Measurements from ENCODE around the gene EDIL3. TPM values are rescaled to one million over a fixed set of nuclear protein-coding genes. Genes with fewer than 3 reads are reported as not detected.

Gene EDIL3
- total RNA-seq = not detected in 2 replicates

DNA sequence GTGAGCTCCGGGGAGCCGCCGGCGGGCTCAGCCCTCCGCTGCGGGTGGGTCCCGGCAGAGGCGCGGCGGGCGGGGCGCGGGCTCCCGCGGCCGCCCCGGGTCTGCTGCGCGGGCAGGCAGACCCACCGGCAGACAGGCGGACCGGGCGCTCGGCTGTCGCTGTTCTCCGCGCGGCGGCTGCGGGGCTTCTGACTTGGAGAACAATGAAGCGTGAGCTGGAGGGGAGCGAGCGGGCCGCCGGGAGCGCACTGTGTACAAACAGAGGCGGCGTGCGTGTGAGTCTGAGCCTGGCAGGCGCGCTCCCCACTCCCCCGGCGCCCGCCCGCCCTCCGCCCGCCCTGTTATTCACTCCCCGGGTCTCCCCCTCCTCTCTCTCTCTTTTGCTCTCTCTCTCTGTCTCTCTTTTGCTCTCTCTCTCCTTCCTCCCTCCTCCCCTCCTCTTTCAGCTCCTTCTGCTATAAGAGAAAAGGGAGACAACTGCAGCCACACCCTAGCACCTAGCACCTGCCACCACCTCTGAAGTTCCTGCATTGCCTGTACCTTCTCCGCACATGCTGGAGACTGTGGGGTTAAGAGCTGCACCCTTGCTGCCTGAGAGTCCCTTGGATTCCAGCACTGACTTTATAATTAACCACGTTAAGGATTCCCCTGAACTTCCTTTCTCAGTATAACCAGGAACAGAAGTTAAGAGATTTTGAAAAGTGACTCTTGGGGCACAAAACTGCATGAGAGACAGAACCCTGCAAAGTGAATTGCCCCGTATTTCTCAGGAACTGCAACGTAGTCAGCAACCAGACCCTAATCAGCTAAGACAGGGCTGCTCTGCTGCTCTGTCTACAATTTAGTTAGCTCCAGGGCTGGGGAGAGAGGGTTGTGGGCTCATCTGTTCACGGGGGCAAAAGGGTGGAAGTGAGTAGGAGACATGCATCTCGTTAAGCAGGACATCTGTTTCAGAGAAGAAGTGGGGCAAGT is at the start of gene EDIL3:
TSS of gene EDIL3 (minus strand) at position 277 of the 972 bp plus-strand sequence. CDS start 506 bp downstream, outside the sequence.
- intact Hi-C loops (cut with micrococcal nuclease) = no loop called here

DNA sequence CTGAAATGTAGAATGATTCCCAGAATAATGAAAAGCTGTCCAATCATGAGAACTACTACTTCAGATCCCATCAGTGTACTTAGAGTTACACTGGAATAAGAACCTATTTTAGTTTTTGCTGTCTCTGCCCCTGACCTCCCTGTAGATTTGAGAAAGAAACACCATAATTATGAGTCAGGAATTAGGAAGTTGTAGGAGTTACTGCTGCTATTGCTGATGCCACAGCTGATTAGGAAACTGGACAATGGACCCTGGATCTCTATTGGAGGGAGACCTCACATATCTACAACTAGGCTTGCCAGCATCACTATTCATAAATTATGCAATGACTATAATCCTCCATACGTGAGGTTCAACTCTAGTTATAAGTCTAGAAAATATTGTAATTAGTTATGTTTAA is 48.8 kb upstream of the EDIL3 start:
- no peak overlapping the region for H3K27ac Mint-ChIP-seq
- H3K4me1 Mint-ChIP-seq (ENCODE audit: low read depth) = no peaks in the 10 kb centered on the region
- H3K9me3 Mint-ChIP-seq = no peaks in the 10 kb centered on the region
- H3K4me3 Mint-ChIP-seq = no peak overlapping the region
- H3K27me3 Mint-ChIP-seq (ENCODE audit: insufficient read depth) = no peaks in the 10 kb centered on the region
- DNase-seq (ENCODE audit: low spot score) = no peak
- no peaks in the 10 kb centered on the region for H3K36me3 Mint-ChIP-seq (ENCODE audit: low read depth)
- intact Hi-C loops (cut with micrococcal nuclease) = no loop called here

More for the DNA sequence above, at the start of gene EDIL3:
- no peaks in the 10 kb centered on the region for H3K9me3 Mint-ChIP-seq
- peaks cover 39% of the 10 kb centered on the region for H3K27me3 Mint-ChIP-seq (ENCODE audit: insufficient read depth)
- H3K36me3 Mint-ChIP-seq (ENCODE audit: low read depth) = no peaks in the 10 kb centered on the region
- H3K4me3 Mint-ChIP-seq = no peak within 1 kb of the TSS
- no peak within 1 kb of the TSS for H3K27ac Mint-ChIP-seq
- peaks cover 11% of the 10 kb centered on the region for H3K4me1 Mint-ChIP-seq (ENCODE audit: low read depth)
- DNase-seq (ENCODE audit: low spot score) = no peak

- intact Hi-C loops (cut with micrococcal nuclease) = no loop called here
- Mint-ChIP-seq H3K27me3 (ENCODE audit: insufficient read depth) (no peaks in the 10 kb centered on the region), H3K9me3 (no peaks in the 10 kb centered on the region), H3K27ac (no peak overlapping the region), H3K4me1 (ENCODE audit: low read depth) (no peaks in the 10 kb centered on the region), H3K4me3 (no peak overlapping the region), H3K36me3 (ENCODE audit: low read depth) (no peaks in the 10 kb centered on the region)
- no peak for DNase-seq (ENCODE audit: low spot score)
Observed at GRCh38 chr5:84430863-84431663, 46.4 kb upstream of the EDIL3 start.

- intact Hi-C loops (cut with micrococcal nuclease) = no loop called here
- Mint-ChIP-seq H3K9me3 (no peaks in the 10 kb centered on the region), H3K27me3 (ENCODE audit: insufficient read depth) (no peaks in the 10 kb centered on the region), H3K36me3 (ENCODE audit: low read depth) (no peaks in the 10 kb centered on the region), H3K4me1 (ENCODE audit: low read depth) (no peaks in the 10 kb centered on the region), H3K4me3 (no peak overlapping the region), H3K27ac (no peak overlapping the region)
- DNase-seq (ENCODE audit: low spot score) = no peak
Observed at GRCh38 chr5:84430079-84430478, 45.4 kb upstream of the EDIL3 start.

GRCh38 chr5:84425365-84425881 is 40.7 kb upstream of the EDIL3 start:
- intact Hi-C loops (cut with micrococcal nuclease) = no loop called here
- Mint-ChIP-seq H3K4me3 (no peak overlapping the region), H3K36me3 (ENCODE audit: low read depth) (no peaks in the 10 kb centered on the region), H3K9me3 (no peaks in the 10 kb centered on the region), H3K27ac (no peak overlapping the region), H3K27me3 (ENCODE audit: insufficient read depth) (no peaks in the 10 kb centered on the region), H3K4me1 (ENCODE audit: low read depth) (no peaks in the 10 kb centered on the region)
- DNase-seq (ENCODE audit: low spot score) = no peak

- Mint-ChIP-seq H3K4me1 (ENCODE audit: low read depth) (no peaks in the 10 kb centered on the region), H3K9me3 (peaks cover 3% of the 10 kb centered on the region), H3K36me3 (ENCODE audit: low read depth) (no peaks in the 10 kb centered on the region), H3K27me3 (ENCODE audit: insufficient read depth) (no peaks in the 10 kb centered on the region), H3K4me3 (no peak overlapping the region), H3K27ac (no peak overlapping the region)
- intact Hi-C loops (cut with micrococcal nuclease) = no loop called here
- DNase-seq (ENCODE audit: low spot score) = no peak
Observed at GRCh38 chr5:84419742-84420141, 35.1 kb upstream of the EDIL3 start.

DNA sequence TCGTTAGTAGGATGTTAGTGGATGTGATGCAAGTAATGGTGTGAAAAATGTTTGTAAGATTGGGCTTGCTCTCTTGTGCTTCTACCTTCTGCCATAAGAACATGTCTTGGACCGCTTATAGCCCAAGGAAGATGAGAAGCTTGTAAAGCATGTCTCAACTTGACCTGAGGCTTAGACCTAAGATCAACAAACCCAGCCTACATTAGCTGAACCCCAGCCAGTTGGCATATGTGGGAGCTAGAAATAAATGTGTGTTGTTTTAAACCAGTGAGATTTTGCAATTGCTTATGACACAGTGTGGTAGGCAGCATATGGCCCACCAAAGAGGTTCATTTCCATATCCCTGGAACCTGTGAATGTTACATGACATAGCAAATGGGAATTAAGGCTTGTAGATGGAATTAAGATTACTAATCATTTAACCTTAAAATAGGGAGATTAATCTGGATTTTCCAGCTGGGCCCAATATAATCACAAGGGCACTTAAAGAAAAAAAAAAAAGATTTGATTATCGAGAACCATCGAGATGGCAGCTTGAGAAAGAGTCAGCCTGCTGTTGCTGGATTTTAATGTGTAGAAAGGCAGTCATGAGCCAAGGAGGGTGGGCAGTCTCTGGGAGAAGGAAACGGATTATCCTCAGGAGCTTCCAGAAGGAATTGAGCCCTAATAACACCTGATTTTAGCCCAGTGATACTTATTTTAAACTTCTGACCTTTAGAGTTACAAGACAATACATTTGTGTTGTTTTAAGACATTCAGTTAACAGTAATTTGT is 27.3 kb upstream of the EDIL3 start:
- no peak overlapping the region for H3K4me3 Mint-ChIP-seq
- DNase-seq (ENCODE audit: low spot score) = no peak
- intact Hi-C loops (cut with micrococcal nuclease) = no loop called here
- no peaks in the 10 kb centered on the region for H3K9me3 Mint-ChIP-seq
- H3K4me1 Mint-ChIP-seq (ENCODE audit: low read depth) = no peaks in the 10 kb centered on the region
- no peak overlapping the region for H3K27ac Mint-ChIP-seq
- H3K36me3 Mint-ChIP-seq (ENCODE audit: low read depth) = no peaks in the 10 kb centered on the region
- no peaks in the 10 kb centered on the region for H3K27me3 Mint-ChIP-seq (ENCODE audit: insufficient read depth)

- Mint-ChIP-seq H3K9me3 (no peaks in the 10 kb centered on the region), H3K4me3 (no peak overlapping the region), H3K4me1 (ENCODE audit: low read depth) (no peaks in the 10 kb centered on the region), H3K27me3 (ENCODE audit: insufficient read depth) (no peaks in the 10 kb centered on the region), H3K36me3 (ENCODE audit: low read depth) (no peaks in the 10 kb centered on the region), H3K27ac (no peak overlapping the region)
- intact Hi-C loops (cut with micrococcal nuclease) = no loop called here
- no peak for DNase-seq (ENCODE audit: low spot score)
Observed at GRCh38 chr5:84406111-84406510, 21.4 kb upstream of the EDIL3 start.

GRCh38 chr5:84403773-84404172 is 19.1 kb upstream of the EDIL3 start:
- no peak overlapping the region for H3K27ac Mint-ChIP-seq
- no peaks in the 10 kb centered on the region for H3K9me3 Mint-ChIP-seq
- no peak overlapping the region for H3K4me3 Mint-ChIP-seq
- H3K36me3 Mint-ChIP-seq (ENCODE audit: low read depth) = no peaks in the 10 kb centered on the region
- intact Hi-C loops (cut with micrococcal nuclease) = no loop called here
- no peaks in the 10 kb centered on the region for H3K4me1 Mint-ChIP-seq (ENCODE audit: low read depth)
- H3K27me3 Mint-ChIP-seq (ENCODE audit: insufficient read depth) = no peaks in the 10 kb centered on the region
- DNase-seq (ENCODE audit: low spot score) = no peak

- no peak overlapping the region for H3K27ac Mint-ChIP-seq
- H3K27me3 Mint-ChIP-seq (ENCODE audit: insufficient read depth) = no peaks in the 10 kb centered on the region
- H3K4me1 Mint-ChIP-seq (ENCODE audit: low read depth) = no peaks in the 10 kb centered on the region
- intact Hi-C loops (cut with micrococcal nuclease) = no loop called here
- no peaks in the 10 kb centered on the region for H3K36me3 Mint-ChIP-seq (ENCODE audit: low read depth)
- no peaks in the 10 kb centered on the region for H3K9me3 Mint-ChIP-seq
- H3K4me3 Mint-ChIP-seq = no peak overlapping the region
- DNase-seq (ENCODE audit: low spot score) = no peak
Observed at GRCh38 chr5:84397385-84397784, 12.7 kb upstream of the EDIL3 start.

- no peaks in the 10 kb centered on the region for H3K36me3 Mint-ChIP-seq (ENCODE audit: low read depth)
- H3K27ac Mint-ChIP-seq = no peak overlapping the region
- H3K4me1 Mint-ChIP-seq (ENCODE audit: low read depth) = no peaks in the 10 kb centered on the region
- intact Hi-C loops (cut with micrococcal nuclease) = no loop called here
- no peaks in the 10 kb centered on the region for H3K9me3 Mint-ChIP-seq
- no peak overlapping the region for H3K4me3 Mint-ChIP-seq
- no peaks in the 10 kb centered on the region for H3K27me3 Mint-ChIP-seq (ENCODE audit: insufficient read depth)
- no peak for DNase-seq (ENCODE audit: low spot score)
Observed at GRCh38 chr5:84393969-84394368, 9.3 kb upstream of the EDIL3 start.

DNA sequence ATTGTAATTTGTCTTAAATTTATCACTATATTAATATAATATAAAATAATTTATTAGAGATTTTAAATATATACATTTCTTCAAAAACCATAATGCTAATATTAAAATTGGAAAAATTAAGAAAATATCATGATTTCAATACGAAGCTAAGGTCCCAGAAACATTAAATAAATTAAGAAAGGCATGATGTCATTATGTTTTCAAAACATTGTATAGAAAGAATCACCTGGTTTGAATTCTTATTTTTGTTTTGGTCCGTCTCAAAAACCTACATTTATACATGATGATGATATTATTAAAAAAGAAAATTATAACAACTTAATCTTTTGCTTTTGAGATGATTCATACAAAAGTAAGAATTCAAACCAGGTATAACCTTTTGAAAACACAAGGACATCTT is 8.2 kb upstream of the EDIL3 start:
- no peaks in the 10 kb centered on the region for H3K9me3 Mint-ChIP-seq
- H3K4me3 Mint-ChIP-seq = no peak overlapping the region
- no peaks in the 10 kb centered on the region for H3K27me3 Mint-ChIP-seq (ENCODE audit: insufficient read depth)
- DNase-seq (ENCODE audit: low spot score) = no peak
- H3K36me3 Mint-ChIP-seq (ENCODE audit: low read depth) = no peaks in the 10 kb centered on the region
- intact Hi-C loops (cut with micrococcal nuclease) = no loop called here
- H3K4me1 Mint-ChIP-seq (ENCODE audit: low read depth) = no peaks in the 10 kb centered on the region
- no peak overlapping the region for H3K27ac Mint-ChIP-seq

Measured in activated T-helper 1 cell treated with anti-CD3 and anti-CD28 coated beads, Interleukin-12 subunit alpha, Interleukin-12 subunit beta, Interleukin-2, Interleukin-4 antibody, amounts not matched to agents 30 ng/mL and 10 ng/mL and 1 ng/mL, durations not matched to agents 14 hours and 24 hours and 36 hours (primary cell).